ENCODE measurements around the gene CD2BP2. TPM values are rescaled to one million over a fixed set of nuclear protein-coding genes. Genes with fewer than 3 reads are reported as not detected.

CD2BP2 gene
- total and polyA plus RNA-seq, 9 of the 15 experiments (the other 6 are each of a cell fraction or from before 2014, with no cell fraction given) = 3.9 to 51.1 (median 32.8) TPM

DNA sequence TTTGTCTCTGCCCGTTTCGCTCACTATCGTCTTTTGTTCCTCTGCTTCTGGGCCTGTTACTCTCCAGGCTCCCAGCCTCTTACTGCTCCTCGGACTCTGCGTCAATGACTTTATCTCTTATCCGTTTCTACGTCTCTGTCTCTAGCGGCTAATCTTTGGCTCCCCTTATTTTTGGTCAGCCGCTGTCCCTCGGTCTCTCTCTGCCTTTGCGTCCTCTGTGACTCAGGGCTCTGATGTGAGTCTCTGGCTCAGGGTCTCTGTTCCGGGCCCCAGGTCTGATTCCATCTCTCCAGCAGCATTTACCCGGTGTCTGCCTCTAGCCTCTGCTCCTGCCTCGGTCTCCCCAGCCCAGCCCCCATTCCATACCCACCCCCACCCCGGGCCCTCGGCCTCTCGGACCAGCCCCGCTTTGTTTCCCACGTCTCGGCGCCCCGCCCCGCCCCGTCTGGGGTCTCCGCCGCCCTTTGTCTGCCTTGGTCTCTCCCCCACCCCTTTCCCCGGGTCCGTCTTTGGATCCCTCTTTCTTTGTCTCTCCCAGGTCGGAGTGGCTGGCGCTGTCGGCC lies 39.6 kb upstream of the CD2BP2 start (continued):
- peak; percentile 51 for TF ChIP-seq TBP (optimal IDR thresholded peaks at IDR 0.05; ENCODE audit: low read depth, low read length)
- TF ChIP-seq, protein P1, sequence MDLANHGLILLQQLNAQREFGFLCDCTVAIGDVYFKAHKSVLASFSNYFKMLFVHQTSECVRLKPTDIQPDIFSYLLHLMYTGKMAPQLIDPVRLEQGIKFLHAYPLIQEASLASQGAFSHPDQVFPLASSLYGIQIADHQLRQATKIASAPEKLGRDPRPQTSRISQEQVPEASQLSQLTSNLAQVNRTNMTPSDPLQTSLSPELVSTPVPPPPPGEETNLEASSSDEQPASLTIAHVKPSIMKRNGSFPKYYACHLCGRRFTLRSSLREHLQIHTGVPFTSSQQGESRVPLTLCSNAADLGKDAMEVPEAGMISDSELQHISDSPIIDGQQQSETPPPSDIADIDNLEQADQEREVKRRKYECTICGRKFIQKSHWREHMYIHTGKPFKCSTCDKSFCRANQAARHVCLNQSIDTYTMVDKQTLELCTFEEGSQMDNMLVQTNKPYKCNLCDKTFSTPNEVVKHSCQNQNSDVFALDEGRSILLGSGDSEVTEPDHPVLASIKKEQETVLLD (IDR thresholded peaks at IDR 0.05) = peak; percentile 53; the same call in 1 of the 2 replicates
- TF ChIP-seq, protein P2, sequence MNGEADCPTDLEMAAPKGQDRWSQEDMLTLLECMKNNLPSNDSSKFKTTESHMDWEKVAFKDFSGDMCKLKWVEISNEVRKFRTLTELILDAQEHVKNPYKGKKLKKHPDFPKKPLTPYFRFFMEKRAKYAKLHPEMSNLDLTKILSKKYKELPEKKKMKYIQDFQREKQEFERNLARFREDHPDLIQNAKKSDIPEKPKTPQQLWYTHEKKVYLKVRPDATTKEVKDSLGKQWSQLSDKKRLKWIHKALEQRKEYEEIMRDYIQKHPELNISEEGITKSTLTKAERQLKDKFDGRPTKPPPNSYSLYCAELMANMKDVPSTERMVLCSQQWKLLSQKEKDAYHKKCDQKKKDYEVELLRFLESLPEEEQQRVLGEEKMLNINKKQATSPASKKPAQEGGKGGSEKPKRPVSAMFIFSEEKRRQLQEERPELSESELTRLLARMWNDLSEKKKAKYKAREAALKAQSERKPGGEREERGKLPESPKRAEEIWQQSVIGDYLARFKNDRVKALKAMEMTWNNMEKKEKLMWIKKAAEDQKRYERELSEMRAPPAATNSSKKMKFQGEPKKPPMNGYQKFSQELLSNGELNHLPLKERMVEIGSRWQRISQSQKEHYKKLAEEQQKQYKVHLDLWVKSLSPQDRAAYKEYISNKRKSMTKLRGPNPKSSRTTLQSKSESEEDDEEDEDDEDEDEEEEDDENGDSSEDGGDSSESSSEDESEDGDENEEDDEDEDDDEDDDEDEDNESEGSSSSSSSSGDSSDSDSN (IDR thresholded peaks at IDR 0.05; ENCODE audit: borderline replicate concordance in 1 of 2, low read depth in 2 of 2, low read length in 2 of 2) = peak in 1 of 2 experiments; percentile 73; a peak in 1 of 4 replicates
- TF ChIP-seq LCOR (CRISPR knock-in tag; IDR thresholded peaks at IDR 0.05) = 0 out of 2 replicates have a peak, but pooled peaks have one; percentile 23
- TF ChIP-seq SPI1 (IDR thresholded peaks at IDR 0.05; ENCODE audit: borderline replicate concordance, low read depth, low read length) = no peak
- peak; percentile 62 for TF ChIP-seq KDM5B (IDR thresholded peaks at IDR 0.05; ENCODE audit: insufficient replicate concordance, low read depth, low read length)
- no peak for TF ChIP-seq TCF7 (IDR thresholded peaks at IDR 0.05; ENCODE audit: borderline replicate concordance)
- TF ChIP-seq HNRNPLL (IDR thresholded peaks at IDR 0.05; ENCODE audit: low read depth, low read length, poor library complexity, severe bottlenecking) = peak; percentile 49
- TF ChIP-seq TAL1 (IDR thresholded peaks at IDR 0.05) = peak; percentile 25; the same call in 1 of the 2 replicates
- TF ChIP-seq POLR3A (IDR thresholded peaks at IDR 0.05; ENCODE audit: borderline replicate concordance, extremely low read depth, insufficient read depth, insufficient read length) = no peak
- peak; percentile 66 for TF ChIP-seq CREM (IDR thresholded peaks at IDR 0.05; ENCODE audit: low read depth)
- TF ChIP-seq CBFB (CRISPR knock-in tag; IDR thresholded peaks at IDR 0.05) = no peak
- peak; percentile 41 for TF ChIP-seq CBFA2T3 (IDR thresholded peaks at IDR 0.05)
- no peak for TF ChIP-seq NBN (IDR thresholded peaks at IDR 0.05; ENCODE audit: low read depth)
- TF ChIP-seq, protein P3, sequence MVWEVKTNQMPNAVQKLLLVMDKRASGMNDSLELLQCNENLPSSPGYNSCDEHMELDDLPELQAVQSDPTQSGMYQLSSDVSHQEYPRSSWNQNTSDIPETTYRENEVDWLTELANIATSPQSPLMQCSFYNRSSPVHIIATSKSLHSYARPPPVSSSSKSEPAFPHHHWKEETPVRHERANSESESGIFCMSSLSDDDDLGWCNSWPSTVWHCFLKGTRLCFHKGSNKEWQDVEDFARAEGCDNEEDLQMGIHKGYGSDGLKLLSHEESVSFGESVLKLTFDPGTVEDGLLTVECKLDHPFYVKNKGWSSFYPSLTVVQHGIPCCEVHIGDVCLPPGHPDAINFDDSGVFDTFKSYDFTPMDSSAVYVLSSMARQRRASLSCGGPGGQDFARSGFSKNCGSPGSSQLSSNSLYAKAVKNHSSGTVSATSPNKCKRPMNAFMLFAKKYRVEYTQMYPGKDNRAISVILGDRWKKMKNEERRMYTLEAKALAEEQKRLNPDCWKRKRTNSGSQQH (CRISPR knock-in tag; IDR thresholded peaks at IDR 0.05) = no peak
- no peak for TF ChIP-seq CHD2 (IDR thresholded peaks at IDR 0.05; ENCODE audit: low read depth, low read length)
- TF ChIP-seq TAF9B (IDR thresholded peaks at IDR 0.05; ENCODE audit: partially characterized antibody) = peak; percentile 39
- peak; percentile 53; the same call in 1 of the 2 replicates for TF ChIP-seq ELF4 (CRISPR knock-in tag; IDR thresholded peaks at IDR 0.05)
- TF ChIP-seq ZNF431 (CRISPR knock-in tag; IDR thresholded peaks at IDR 0.05) = no peak
